Activated naive CD4-positive, alpha-beta T cell treated with anti-CD3 and anti-CD28 coated beads, Interleukin-2, amount 50 U/mL, for 16 hours (primary cell): ENCODE measurements around the gene TMEFF2.

Experiments used
- DNase-seq: peaks from one replicate; pipeline ENCODE4 v3.0.0-alpha.2; 2020

TMEFF2 gene

GRCh38 chr2:192007581-192008228 lies 187.0 kb downstream of the TMEFF2 start:
- DNase-seq = no peak

- DNase-seq = no peak
These were observed 189.5 kb downstream of the TMEFF2 start for GRCh38 chr2:192005211-192005610.

GRCh38 chr2:192004188-192004963 lies 190.4 kb downstream of the TMEFF2 start:
- no peak for DNase-seq

GRCh38 chr2:192002418-192002817 lies 192.3 kb downstream of the TMEFF2 start:
- no peak for DNase-seq

- no peak for DNase-seq
These were observed 194.3 kb downstream of the TMEFF2 start for GRCh38 chr2:192000196-192000980.

- no peak for DNase-seq
These were observed 195.5 kb downstream of the TMEFF2 start for GRCh38 chr2:191999101-191999841.

- DNase-seq = no peak
These were observed 199.4 kb downstream of the TMEFF2 start for GRCh38 chr2:191995285-191995684.

GRCh38 chr2:191994749-191995148 lies 200.0 kb downstream of the TMEFF2 start:
- DNase-seq = no peak

- no peak for DNase-seq
These were observed 203.3 kb downstream of the TMEFF2 start for GRCh38 chr2:191991442-191991841.

- no peak for DNase-seq
These were observed 209.0 kb downstream of the TMEFF2 start for GRCh38 chr2:191985740-191986139.

GRCh38 chr2:191983591-191983990 lies 211.1 kb downstream of the TMEFF2 start:
- DNase-seq = no peak

GRCh38 chr2:191983186-191983585 lies 211.5 kb downstream of the TMEFF2 start:
- DNase-seq = no peak

GRCh38 chr2:191981706-191982105 lies 213.0 kb downstream of the TMEFF2 start:
- no peak for DNase-seq

- no peak for DNase-seq
These were observed 214.2 kb downstream of the TMEFF2 start for GRCh38 chr2:191980483-191980882.

GRCh38 chr2:191979221-191979730 lies 215.5 kb downstream of the TMEFF2 start:
- no peak for DNase-seq

- DNase-seq = no peak
These were observed 217.0 kb downstream of the TMEFF2 start for GRCh38 chr2:191977754-191978153.

GRCh38 chr2:191976436-191976835 lies 218.3 kb downstream of the TMEFF2 start:
- DNase-seq = no peak

- DNase-seq = no peak
These were observed 220.1 kb downstream of the TMEFF2 start for GRCh38 chr2:191974676-191975075.

- no peak for DNase-seq
These were observed 223.9 kb downstream of the TMEFF2 start for GRCh38 chr2:191970867-191971266.

GRCh38 chr2:191968120-191968519 lies 226.6 kb downstream of the TMEFF2 start:
- no peak for DNase-seq

- no peak for DNase-seq
These were observed 229.0 kb downstream of the TMEFF2 start for GRCh38 chr2:191965733-191966132.

- DNase-seq = no peak
These were observed 233.2 kb downstream of the TMEFF2 start for GRCh38 chr2:191961556-191961955.

GRCh38 chr2:191959209-191959608 lies 235.5 kb downstream of the TMEFF2 start:
- DNase-seq = no peak
